Suprapubic skin (tissue), 4 donors: ENCODE data around the gene MTURN. TPM values are rescaled to one million over a fixed set of nuclear protein-coding genes. Genes with fewer than 3 reads are reported as not detected.
A peak's percentile ranks its signal among the peaks of the same experiment; 100 is the strongest.

Experiments
- DNase-seq, 2 donors: peaks; one replicate each; pipeline ENCODE4 v3.0.0-alpha.2; 2019; ENCODE audit warnings: low spot score in 2 of 2
- H3K27ac ChIP-seq: fragments of 200-600 bp; sonication (generic); one replicate; pipeline ENCODE4 v1.5.1; 2019
- H3K27me3 ChIP-seq: fragments of 200-600 bp; sonication (generic); one replicate; pipeline ENCODE4 v1.5.1; 2019
- H3K36me3 ChIP-seq: fragments of 200-600 bp; sonication (generic); one replicate; pipeline ENCODE4 v1.5.1; 2019
- H3K4me1 ChIP-seq: fragments of 200-600 bp; sonication (generic); one replicate; pipeline ENCODE4 v1.5.1; 2019
- H3K4me3 ChIP-seq: fragments of 200-600 bp; sonication (generic); one replicate; pipeline ENCODE4 v1.5.1; 2019; ENCODE audit warnings: mild to moderate bottlenecking
- H3K9me3 ChIP-seq: fragments of 200-600 bp; sonication (generic); one replicate; pipeline ENCODE4 v1.5.1; 2019
- CTCF ChIP-seq, 2 donors: fragments of 200-600 bp in 1 of 2; fragments of 450-650 bp in 1 of 2; sonication (generic) in 1 of 2; IDR thresholded peaks; one replicate each; pipeline ENCODE4 v1.5.1; 2016 to 2019; ENCODE audit warnings: antibody characterized with exemption in 2 of 2, mild to moderate bottlenecking in 1 of 2, moderate library complexity in 1 of 2
- EP300 ChIP-seq: sonication (generic); formaldehyde crosslinking; IDR thresholded peaks from one replicate; pipeline ENCODE4 v1.6.1; 2017; ENCODE audit warnings: antibody characterized with exemption
- POLR2A ChIP-seq, 2 donors: fragments of 450-650 bp; IDR thresholded peaks; one replicate each; pipeline ENCODE4 v1.6.1; 2017; ENCODE audit warnings: antibody characterized with exemption in 2 of 2, mild to moderate bottlenecking in 2 of 2, moderate library complexity in 2 of 2
- POLR2AphosphoS5 ChIP-seq, 3 donors: sonication (generic); formaldehyde crosslinking; IDR thresholded peaks; one replicate each; pipeline ENCODE4 v1.6.1; 2017; ENCODE audit warnings: antibody characterized with exemption in 3 of 3
- WGBS: methylation state at CpG from one replicate; pipeline ENCODE4 v1.1.5; 2018; 5-methylcytosine and 5-hydroxymethylcytosine counted together
- total RNA-seq, 4 donors: library from RNA; depleted of rRNA; stranded (reverse); fragments of >200 nt; gene quantifications; one replicate each; pipeline ENCODE4 v1.1.0, GENCODE V29; 2016

The MTURN gene
- total RNA-seq, 4 donors from 2014 or later, result 42.9 to 103 (median 58.0) TPM

DNA sequence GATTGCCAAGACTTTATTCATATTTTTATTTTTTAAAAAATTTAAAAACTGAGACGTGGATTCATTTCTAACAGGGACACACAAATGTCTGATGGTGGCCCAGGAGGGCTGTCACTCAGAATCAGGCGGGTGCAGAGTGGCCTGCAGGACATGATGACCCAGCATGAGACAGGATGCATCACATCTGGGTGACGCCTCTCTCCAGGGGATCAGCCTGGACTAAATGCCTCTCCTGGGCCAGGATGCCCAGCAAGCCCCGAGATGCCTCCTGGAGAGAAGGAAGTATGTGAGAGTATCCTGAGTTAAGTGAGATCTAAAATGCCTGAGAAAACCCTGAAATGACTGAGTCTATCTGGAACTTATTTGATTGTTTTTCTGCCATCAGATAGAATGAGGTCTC, 16.9 kb upstream of the MTURN start:
- Histone ChIP-seq H3K36me3 (no peaks in the 10 kb centered on the region), H3K27me3 (no peaks in the 10 kb centered on the region), H3K9me3 (no peaks in the 10 kb centered on the region), H3K27ac (no peak overlapping the region), H3K4me3 (no peak overlapping the region), H3K4me1 (peaks cover 15% of the 10 kb centered on the region)
- TF ChIP-seq CTCF (IDR thresholded peaks at IDR 0.05) (no peak), POLR2A (IDR thresholded peaks at IDR 0.05) (no peak)
- DNase-seq, result no peak
- 74% methylated on average over 4 of the region's 4 CpGs for WGBS

DNA sequence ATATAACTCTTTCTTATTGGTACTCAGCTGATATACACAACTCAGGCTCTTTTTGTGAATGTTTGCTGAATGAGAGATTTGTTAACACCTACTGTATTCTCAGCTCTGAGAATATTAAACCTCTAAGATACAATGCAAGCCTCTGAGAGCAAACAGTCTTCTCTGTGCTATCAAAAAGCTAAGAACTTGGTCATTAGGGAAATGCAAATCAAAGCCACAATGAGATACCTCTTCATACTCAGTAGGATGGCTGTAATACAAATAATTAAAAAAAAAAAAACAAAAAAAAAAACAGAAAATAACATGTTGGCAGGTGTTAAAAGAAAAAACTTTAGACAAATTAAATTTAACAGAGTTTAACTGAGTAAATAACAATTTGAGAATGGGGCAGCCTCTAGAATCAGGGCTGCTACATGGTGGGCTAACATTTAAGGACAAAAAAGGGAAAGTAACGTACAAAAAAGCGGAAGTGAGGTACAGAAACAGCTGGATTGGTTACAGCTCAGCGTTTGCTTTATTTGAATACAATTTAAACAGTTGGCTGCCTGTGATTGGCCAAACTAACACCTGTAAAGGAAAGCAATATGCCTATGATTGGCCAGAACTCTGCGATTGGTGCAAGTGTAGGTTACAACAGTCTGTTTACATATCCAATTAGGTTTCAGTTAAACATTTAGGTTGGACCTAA, 14.8 kb upstream of the MTURN start:
- no peaks in the 10 kb centered on the region for H3K9me3 ChIP-seq
- DNase-seq, result no peak
- no peaks in the 10 kb centered on the region for H3K27me3 ChIP-seq
- TF ChIP-seq EP300 (no peak), CTCF (IDR thresholded peaks at IDR 0.05) (no peak), POLR2A (IDR thresholded peaks at IDR 0.05) (no peak), POLR2AphosphoS5 (IDR thresholded peaks at IDR 0.05) (no peak)
- peaks cover 15% of the 10 kb centered on the region for H3K4me1 ChIP-seq
- WGBS, result 86% methylated on average over 4 of the region's 4 CpGs
- no peak overlapping the region for H3K4me3 ChIP-seq
- H3K36me3 ChIP-seq, result no peaks in the 10 kb centered on the region
- H3K27ac ChIP-seq, result no peak overlapping the region

- peaks cover 30% of the 10 kb centered on the region for H3K4me1 ChIP-seq
- no peaks in the 10 kb centered on the region for H3K27me3 ChIP-seq
- TF ChIP-seq CTCF (IDR thresholded peaks at IDR 0.05), result no peak
- peak in 1 of 3 donors; percentile 57 for TF ChIP-seq POLR2AphosphoS5 (IDR thresholded peaks at IDR 0.05)
- H3K27ac ChIP-seq, result peak overlapping the region; percentile 96
- no peaks in the 10 kb centered on the region for H3K36me3 ChIP-seq
- 36% methylated on average over 13 of the region's 13 CpGs for WGBS
- no peaks in the 10 kb centered on the region for H3K9me3 ChIP-seq
- DNase-seq, result no peak
- peak overlapping the region; percentile 99 for H3K4me3 ChIP-seq
These were observed 813 bp upstream of the MTURN start for GRCh38 chr7:30133736-30134610.

DNA sequence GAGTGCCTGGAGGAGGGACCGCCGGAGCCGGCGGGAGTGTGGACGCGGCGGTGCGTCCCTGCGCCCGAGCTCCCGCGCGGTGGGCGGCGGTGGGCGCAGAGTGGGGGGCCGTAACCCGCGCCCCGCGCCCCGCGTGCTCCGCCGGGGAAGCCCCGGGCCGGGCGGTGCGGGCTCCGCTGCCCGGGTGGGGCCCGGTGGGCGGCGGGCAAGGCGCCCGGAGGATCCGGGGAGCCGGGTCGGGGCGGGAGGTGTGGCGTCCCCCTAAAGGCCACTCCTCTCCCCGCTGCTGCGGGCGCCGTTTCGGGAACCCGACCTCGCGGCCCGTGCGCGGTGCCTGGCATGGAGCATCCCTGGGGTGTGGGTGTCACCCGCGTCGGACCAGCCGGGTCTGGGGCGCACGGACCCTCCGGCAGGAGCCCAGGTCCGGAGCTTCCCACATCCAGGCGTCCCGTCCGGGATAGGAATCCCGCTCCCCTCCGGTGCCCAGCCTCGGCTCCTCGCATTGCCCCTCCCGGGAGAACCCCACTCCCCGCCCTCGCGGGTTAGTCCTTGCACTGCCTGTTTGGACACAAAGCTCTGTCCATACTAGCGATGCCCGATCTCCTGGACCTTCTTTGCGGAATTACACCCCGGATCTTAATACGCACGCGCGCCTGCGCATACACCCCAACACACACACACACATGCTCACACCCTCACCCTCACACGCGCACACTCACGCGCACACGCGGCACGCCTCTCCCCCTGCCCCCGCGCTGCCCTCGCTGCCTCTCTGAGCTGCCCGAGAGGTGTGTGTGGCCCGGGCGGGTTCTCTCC, 723 bp downstream of the MTURN start:
- peak in 1 of 2 donors; percentile 82 for DNase-seq
- TF ChIP-seq POLR2AphosphoS5 (IDR thresholded peaks at IDR 0.05) (peak in 1 of 3 donors; percentile 19), POLR2A (IDR thresholded peaks at IDR 0.05) (no peak)
- Histone ChIP-seq H3K4me3 (peak overlapping the region; percentile 99), H3K9me3 (no peaks in the 10 kb centered on the region), H3K27me3 (no peaks in the 10 kb centered on the region), H3K27ac (peak overlapping the region; percentile 96), H3K4me1 (peaks cover 30% of the 10 kb centered on the region), H3K36me3 (no peaks in the 10 kb centered on the region)
- WGBS, result 0% methylated on average over 22 of the region's 93 CpGs

- Histone ChIP-seq H3K4me3 (peak overlapping the region; percentile 99), H3K36me3 (no peaks in the 10 kb centered on the region), H3K4me1 (peaks cover 30% of the 10 kb centered on the region), H3K27ac (peak overlapping the region; percentile 96), H3K9me3 (no peaks in the 10 kb centered on the region), H3K27me3 (no peaks in the 10 kb centered on the region)
- WGBS, result 18% methylated on average over 29 of the region's 36 CpGs
- TF ChIP-seq EP300, result no peak
- no peak for TF ChIP-seq POLR2AphosphoS5 (IDR thresholded peaks at IDR 0.05)
- no peak for TF ChIP-seq POLR2A (IDR thresholded peaks at IDR 0.05)
- TF ChIP-seq CTCF (IDR thresholded peaks at IDR 0.05), result no peak
- no peak for DNase-seq
These were observed 1.4 kb downstream of the MTURN start for GRCh38 chr7:30136117-30136731.
